Tibial artery (tissue), 4 donors: ENCODE results near the gene ATP9B.

ENCODE experiments used
- DNase-seq, 2 donors: peaks; one replicate each; pipeline ENCODE4 v3.0.0-alpha.2; 2019
- H3K27ac ChIP-seq, 2 donors: fragments of 200-600 bp; sonication (generic) in 1 of 2; 1 replicate in 1 of 2; 2 replicates in 1 of 2; pipeline ENCODE4 v1.5.1; 2018 to 2019; ENCODE audit warnings: mild to moderate bottlenecking in 1 of 2
- H3K27me3 ChIP-seq, 2 donors: fragments of 200-600 bp; sonication (generic) in 1 of 2; one replicate each; pipeline versions ENCODE4 v1.5.1 to v1.6.0; 2016 to 2019
- H3K36me3 ChIP-seq, 3 donors: fragments of 200-600 bp; sonication (generic) in 2 of 3; one replicate each; pipeline ENCODE4 v1.5.1; 2016 to 2019; ENCODE audit warnings: mild to moderate bottlenecking in 2 of 3
- H3K4me1 ChIP-seq, 4 donors: fragments of 200-600 bp; sonication (generic) in 2 of 4; 1 replicate in 3 of 4; 2 replicates in 1 of 4; pipeline ENCODE4 v1.5.1; 2016 to 2019
- H3K4me3 ChIP-seq, 2 donors: fragments of 200-600 bp; sonication (generic) in 1 of 2; 1 replicate in 1 of 2; 2 replicates in 1 of 2; pipeline ENCODE4 v1.5.1; 2018 to 2019; ENCODE audit warnings: mild to moderate bottlenecking in 2 of 2
- H3K9me3 ChIP-seq, 3 donors: fragments of 200-600 bp; sonication (generic) in 1 of 3; one replicate each; pipeline ENCODE4 v1.5.1; 2016 to 2019
- CTCF ChIP-seq, 2 experiments: fragments of 200-600 bp in 1 of 2; fragments of 450-650 bp in 1 of 2; IDR thresholded peaks; one replicate each; pipeline ENCODE4 v1.5.1; 2017 to 2019; ENCODE audit warnings: antibody characterized with exemption in 2 of 2, mild to moderate bottlenecking in 1 of 2, moderate library complexity in 1 of 2
- intact Hi-C: fragments of 100-400 bp; cut with DNase I; formaldehyde crosslinking; loops from one replicate; pipeline ENCODE4 v1.15.0; 2023; ENCODE audit warnings: low total_unique reads

The ATP9B gene

GRCh38 chr18:79393181-79393634 lies 324.0 kb downstream of the ATP9B start:
- TF ChIP-seq CTCF (IDR thresholded peaks at IDR 0.05): no peak
- Histone ChIP-seq H3K36me3 (no peaks in the 10 kb centered on the region), H3K4me1 (peaks cover 0 to 31% (median 27%) of the 10 kb centered on the region in 4 donors), H3K27ac (peak overlapping the region; percentile 95 to 97), H3K27me3 (peaks cover 0 to 8% of the 10 kb centered on the region in 2 donors), H3K9me3 (no peaks in the 10 kb centered on the region), H3K4me3 (peak overlapping the region; percentile 60 to 69)
- DNase-seq: peak in 1 of 2 donors; percentile 83
- intact Hi-C loops: loop anchor here (5.0 kb wide), 2 partner anchors 194 to 639 kb away; partner anchors contain the start of gene RBFA

GRCh38 chr18:79393635-79394533 lies 324.7 kb downstream of the ATP9B start:
- Histone ChIP-seq H3K9me3 (no peaks in the 10 kb centered on the region), H3K27ac (peak overlapping the region; percentile 95 to 97), H3K4me3 (peak overlapping the region; percentile 60 to 69), H3K36me3 (no peaks in the 10 kb centered on the region), H3K4me1 (peaks cover 0 to 31% (median 27%) of the 10 kb centered on the region in 4 donors), H3K27me3 (peaks cover 0 to 7% of the 10 kb centered on the region in 2 donors)
- intact Hi-C loops: loop anchor here (5.0 kb wide), 2 partner anchors 193 to 638 kb away; partner anchors contain the start of gene RBFA
- TF ChIP-seq CTCF (IDR thresholded peaks at IDR 0.05): no peak
- DNase-seq: peak; percentile 93 to 94

GRCh38 chr18:79394534-79395307 lies 325.5 kb downstream of the ATP9B start:
- H3K27me3 ChIP-seq: peaks cover 0 to 3% of the 10 kb centered on the region in 2 donors
- H3K9me3 ChIP-seq: no peaks in the 10 kb centered on the region
- peak overlapping the region; percentile 95 to 97 for H3K27ac ChIP-seq
- intact Hi-C loops: loop anchor here (5.0 kb wide), 2 partner anchors 193 to 638 kb away; partner anchors contain the start of gene RBFA
- H3K36me3 ChIP-seq: no peaks in the 10 kb centered on the region
- peak; percentile 60 to 81 for DNase-seq
- peaks cover 0 to 37% (median 32%) of the 10 kb centered on the region in 4 donors for H3K4me1 ChIP-seq
- no peak for TF ChIP-seq CTCF (IDR thresholded peaks at IDR 0.05)
- H3K4me3 ChIP-seq: peak overlapping the region; percentile 60 to 69

- Histone ChIP-seq H3K4me1 (peaks cover 0 to 40% (median 35%) of the 10 kb centered on the region in 4 donors), H3K36me3 (no peaks in the 10 kb centered on the region), H3K9me3 (no peaks in the 10 kb centered on the region), H3K27me3 (no peaks in the 10 kb centered on the region), H3K27ac (peak overlapping the region; percentile 95 to 97), H3K4me3 (peak overlapping the region; percentile 60 to 69)
- intact Hi-C loops: no loop called here
- TF ChIP-seq CTCF (IDR thresholded peaks at IDR 0.05): no peak
- no peak for DNase-seq
These were observed 326.1 kb downstream of the ATP9B start for GRCh38 chr18:79395308-79395640.

- no peaks in the 10 kb centered on the region for H3K27me3 ChIP-seq
These were observed 326.7 kb downstream of the ATP9B start, which contains the start of gene NFATC1 for GRCh38 chr18:79395761-79396404. Gene NFATC1, plus strand, starts transcription at chr18:79395930. Its CDS starts 295 bp downstream, at chr18:79396225.

More at GRCh38 chr18:79395761-79396404, 326.7 kb downstream of the ATP9B start, which contains the start of gene NFATC1:
- Histone ChIP-seq H3K27ac (peak within 1 kb of the TSS; percentile 95 to 97), H3K4me1 (peaks cover 0 to 41% (median 35%) of the 10 kb centered on the region in 4 donors), H3K4me3 (peak within 1 kb of the TSS; percentile 60 to 69), H3K9me3 (no peaks in the 10 kb centered on the region), H3K36me3 (no peaks in the 10 kb centered on the region)
- TF ChIP-seq CTCF (IDR thresholded peaks at IDR 0.05): peak in 1 of 2 experiments; percentile 15
- peak; percentile 81 to 95 for DNase-seq
- intact Hi-C loops: no loop called here
